A673 (cell line): ENCODE data around the gene SELENOS. TPM values are rescaled to one million over a fixed set of nuclear protein-coding genes. Genes with fewer than 3 reads are reported as not detected.
A peak's percentile ranks its signal among the peaks of the same experiment; 100 is the strongest.

Experiments used
- BruUV-seq: library from RNA; stranded (reverse); fragments of 400-500 nt; replicated peaks from 2 replicates; lab custom pipeline; 2021; lab: Mats Ljungman, UMichigan
- CTCF ChIA-PET: fragments of 300-600 bp; sonication (Branson Sonifier 250); formaldehyde crosslinking; loops from one replicate; lab custom pipeline; 2022; ENCODE audit warnings: antibody characterized with exemption; lab: Charles Lee
- POLR2A ChIA-PET: fragments of 300-600 bp; sonication (Branson Sonifier 250); formaldehyde crosslinking; loops from one replicate; lab custom pipeline; 2022; ENCODE audit warnings: antibody characterized with exemption; ENCODE audit not compliant: low non-redundant PET; lab: Charles Lee
- DNase-seq: peaks from one replicate; pipeline ENCODE4 v3.0.0-alpha.2; 2015; ENCODE audit warnings: low spot score
- H3K27ac ChIP-seq: fragments of 200-600 bp; sonication (generic); 2 replicates; pipeline ENCODE4 v1.5.1; 2016; ENCODE audit warnings: mixed run types, low read depth, mild to moderate bottlenecking, mixed read lengths, antibody characterized with exemption, low read length; ENCODE audit not compliant: poor library complexity, severe bottlenecking
- H3K27me3 ChIP-seq: fragments of 200-600 bp; sonication (generic); replicated peaks from 2 replicates; pipeline ENCODE4 v1.6.1; 2017; ENCODE audit warnings: mixed run types, low read depth, mild to moderate bottlenecking, mixed read lengths, antibody characterized with exemption, low read length; ENCODE audit not compliant: insufficient read depth, poor library complexity
- H3K36me3 ChIP-seq: fragments of 200-600 bp; sonication (generic); 2 replicates; pipeline ENCODE4 v1.6.1; 2016; ENCODE audit warnings: mixed run types, mild to moderate bottlenecking, mixed read lengths, antibody characterized with exemption, low read length; ENCODE audit not compliant: insufficient read depth, poor library complexity, severe bottlenecking
- H3K4me1 ChIP-seq: fragments of 200-600 bp; sonication (generic); 2 replicates; pipeline ENCODE4 v1.6.1; 2017; ENCODE audit warnings: mixed run types, mild to moderate bottlenecking, mixed read lengths, antibody characterized with exemption, low read length; ENCODE audit not compliant: insufficient read depth, poor library complexity, severe bottlenecking
- H3K4me3 ChIP-seq: fragments of 200-600 bp; sonication (generic); 2 replicates; pipeline ENCODE4 v1.5.1; 2016; ENCODE audit warnings: low read depth, mixed run types, mild to moderate bottlenecking, mixed read lengths, low read length; ENCODE audit not compliant: poor library complexity, severe bottlenecking
- H3K9me3 ChIP-seq: fragments of 200-600 bp; sonication (generic); 2 replicates; pipeline ENCODE4 v1.6.1; 2016; ENCODE audit warnings: mixed run types, low read depth, mild to moderate bottlenecking, mixed read lengths, antibody characterized with exemption, low read length; ENCODE audit not compliant: poor library complexity, severe bottlenecking
- EZH2 ChIP-seq: fragments of 200-600 bp; sonication (generic); IDR thresholded peaks from 2 replicates; pipeline ENCODE4 v1.6.1; 2017; ENCODE audit warnings: borderline replicate concordance, low read depth, mild to moderate bottlenecking, mixed read lengths, antibody characterized with exemption, low read length; ENCODE audit not compliant: poor library complexity, severe bottlenecking
- intact Hi-C: fragments of 100-400 bp; cut with micrococcal nuclease; formaldehyde crosslinking; loops from one replicate; pipeline ENCODE4 v1.10.0; 2022; ENCODE audit not compliant: unreplicated experiment
- total RNA-seq: library from RNA; stranded (reverse); gene quantifications from 2 replicates; pipeline ENCODE4 v1.2.3, GENCODE V29; 2021
- TF ChIP-seq, protein P1 (sequence below): fragments of 300-800, 200-600 bp; sonication (generic); conservative IDR thresholded peaks from 2 replicates; pipeline ENCODE4 v1.5.1; 2017; ENCODE audit warnings: low read depth, mild to moderate bottlenecking, antibody characterized with exemption, low read length, moderate library complexity, mixed read lengths

The SELENOS gene
- total RNA-seq, 1 experiment from 2014 or later, result 40.1 TPM

DNA sequence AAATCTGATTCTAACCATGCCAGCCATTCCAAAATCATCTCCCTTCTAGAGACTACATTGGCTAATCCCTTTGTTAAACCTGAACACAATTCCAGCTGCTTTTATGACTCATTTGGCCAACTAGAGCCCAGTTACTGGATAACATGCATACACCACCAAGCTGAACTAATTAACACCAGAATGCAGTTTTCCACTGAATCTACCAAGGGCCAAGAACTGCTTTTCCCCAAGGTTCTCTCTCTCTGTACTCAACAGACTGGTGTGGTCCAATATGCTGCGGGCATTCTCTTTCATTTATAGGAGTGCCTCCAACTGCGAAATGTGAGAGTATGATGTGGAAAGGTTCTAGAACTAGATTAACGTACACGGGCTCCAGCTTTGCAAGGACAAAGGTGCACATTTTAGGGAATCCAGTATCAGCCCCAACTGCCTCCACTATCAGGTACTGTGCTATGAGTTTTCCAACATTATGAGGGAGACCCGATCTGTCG, 26.9 kb downstream of the SELENOS start:
- H3K4me1 ChIP-seq, result peaks cover 8% of the 10 kb centered on the region
- H3K9me3 ChIP-seq, result no peaks in the 10 kb centered on the region
- no peak for TF ChIP-seq EZH2
- TF ChIP-seq, protein P1, sequence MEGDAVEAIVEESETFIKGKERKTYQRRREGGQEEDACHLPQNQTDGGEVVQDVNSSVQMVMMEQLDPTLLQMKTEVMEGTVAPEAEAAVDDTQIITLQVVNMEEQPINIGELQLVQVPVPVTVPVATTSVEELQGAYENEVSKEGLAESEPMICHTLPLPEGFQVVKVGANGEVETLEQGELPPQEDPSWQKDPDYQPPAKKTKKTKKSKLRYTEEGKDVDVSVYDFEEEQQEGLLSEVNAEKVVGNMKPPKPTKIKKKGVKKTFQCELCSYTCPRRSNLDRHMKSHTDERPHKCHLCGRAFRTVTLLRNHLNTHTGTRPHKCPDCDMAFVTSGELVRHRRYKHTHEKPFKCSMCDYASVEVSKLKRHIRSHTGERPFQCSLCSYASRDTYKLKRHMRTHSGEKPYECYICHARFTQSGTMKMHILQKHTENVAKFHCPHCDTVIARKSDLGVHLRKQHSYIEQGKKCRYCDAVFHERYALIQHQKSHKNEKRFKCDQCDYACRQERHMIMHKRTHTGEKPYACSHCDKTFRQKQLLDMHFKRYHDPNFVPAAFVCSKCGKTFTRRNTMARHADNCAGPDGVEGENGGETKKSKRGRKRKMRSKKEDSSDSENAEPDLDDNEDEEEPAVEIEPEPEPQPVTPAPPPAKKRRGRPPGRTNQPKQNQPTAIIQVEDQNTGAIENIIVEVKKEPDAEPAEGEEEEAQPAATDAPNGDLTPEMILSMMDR, result no peak
- no peaks in the 10 kb centered on the region for H3K36me3 ChIP-seq
- no peaks in the 10 kb centered on the region for H3K27me3 ChIP-seq
- H3K4me3 ChIP-seq, result peak overlapping the region; percentile 66
- ChIA-PET POLR2A (no interaction called here), CTCF (no interaction called here)
- no TSS peak for BruUV-seq
- intact Hi-C loops, result loop anchor here (5.0 to 10.0 kb wide), 3 partner anchors 73 to 616 kb away; partner anchors contain the start of gene LRRK1
- DNase-seq, result peak; percentile 78
- peak overlapping the region; percentile 56 for H3K27ac ChIP-seq

DNA sequence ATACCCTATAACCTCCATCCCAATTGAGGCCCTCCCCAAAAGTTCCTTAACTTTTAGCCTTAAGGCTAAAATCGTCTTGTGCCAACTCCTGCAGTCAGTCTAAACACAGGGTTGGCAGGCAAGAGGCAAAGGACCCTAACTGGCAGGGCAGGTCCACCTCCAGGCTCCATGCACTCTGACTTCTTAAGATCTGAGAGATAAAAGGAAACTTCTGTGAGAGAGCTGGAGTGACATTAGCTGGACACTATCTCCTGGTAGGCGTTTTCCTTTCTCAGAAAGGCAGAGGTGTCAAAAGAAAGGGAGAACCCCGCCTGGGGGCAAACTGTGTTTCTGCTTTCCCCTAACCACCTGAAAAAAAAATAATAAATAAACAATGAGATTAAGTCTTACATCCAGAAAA, 29.0 kb downstream of the SELENOS start:
- no peaks in the 10 kb centered on the region for H3K36me3 ChIP-seq
- peaks cover 17% of the 10 kb centered on the region for H3K4me1 ChIP-seq
- POLR2A ChIA-PET, result no interaction called here
- no peak for TF ChIP-seq EZH2
- TF ChIP-seq, protein P1, result no peak
- intact Hi-C loops, result no loop called here
- H3K27me3 ChIP-seq, result no peaks in the 10 kb centered on the region
- H3K9me3 ChIP-seq, result no peaks in the 10 kb centered on the region
- CTCF ChIA-PET, result interaction anchor here (0.6 kb wide), 1 partner anchor 121 kb away, joined by 3 read pairs; no protein-coding TSS in a partner anchor
- DNase-seq, result no peak
- no peak overlapping the region for H3K4me3 ChIP-seq
- H3K27ac ChIP-seq, result no peak overlapping the region
- TSS peak; percentile 5 for BruUV-seq

DNA sequence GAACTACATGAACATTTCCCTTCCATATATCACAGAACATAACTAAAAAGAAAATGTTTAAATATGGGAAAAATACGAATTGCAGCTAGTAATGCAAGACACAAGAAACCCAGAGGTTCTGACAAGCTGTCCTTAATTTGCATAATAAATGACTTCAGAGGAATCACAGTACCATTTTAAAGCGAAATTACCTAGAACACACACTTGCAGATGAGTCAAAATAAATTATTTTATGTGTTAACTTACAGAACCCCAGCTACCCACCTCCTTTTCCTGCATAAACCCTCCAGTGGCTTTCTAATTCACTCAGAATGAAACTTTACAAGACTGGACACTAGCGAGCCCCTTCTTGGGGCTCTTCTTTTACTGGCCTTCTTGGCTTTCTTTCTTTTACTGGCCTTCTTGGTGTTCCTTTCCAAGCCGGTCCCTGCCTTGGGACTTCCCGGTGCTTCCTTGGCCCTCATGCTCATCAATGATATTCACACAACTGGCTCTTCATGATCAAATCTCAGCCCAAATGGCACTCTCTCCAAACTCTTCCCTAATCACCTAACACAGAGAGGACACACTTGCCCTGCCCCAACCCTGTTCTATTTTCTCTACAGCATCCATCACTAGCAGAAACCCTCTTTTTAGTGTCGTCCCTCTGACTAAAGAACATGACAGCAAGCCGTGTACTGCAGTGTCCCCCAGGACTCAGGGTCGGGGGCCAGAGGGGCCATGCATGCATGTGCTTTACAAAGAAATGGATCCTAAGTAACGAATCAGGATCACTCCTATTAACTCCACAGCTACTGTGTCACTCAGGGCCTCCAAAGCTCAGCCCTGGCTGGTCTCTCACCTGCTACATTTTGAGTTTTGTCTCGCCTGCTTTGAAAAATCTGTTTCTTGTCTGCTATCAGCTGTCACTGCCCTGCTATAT, 30.2 kb downstream of the SELENOS start:
- no peak overlapping the region for H3K27ac ChIP-seq
- no peaks in the 10 kb centered on the region for H3K36me3 ChIP-seq
- ChIA-PET CTCF (interaction anchor here (0.6 kb wide), 1 partner anchor 120 kb away, joined by 3 read pairs; no protein-coding TSS in a partner anchor), POLR2A (no interaction called here)
- TF ChIP-seq, protein P1, result no peak
- TF ChIP-seq EZH2, result no peak
- intact Hi-C loops, result no loop called here
- no peaks in the 10 kb centered on the region for H3K9me3 ChIP-seq
- H3K4me3 ChIP-seq, result no peak overlapping the region
- no peaks in the 10 kb centered on the region for H3K27me3 ChIP-seq
- H3K4me1 ChIP-seq, result peaks cover 17% of the 10 kb centered on the region
- BruUV-seq, result no TSS peak
- no peak for DNase-seq
